Measurements from ENCODE around the gene TRIM14. TPM values are rescaled to one million over a fixed set of nuclear protein-coding genes. Genes with fewer than 3 reads are reported as not detected.
"Not testable (repeated sequence)": the region's sequence is repeated elsewhere in the genome, so short reads cannot be mapped to it uniquely, and the experiment has no call there.

TRIM14 gene
- polyA plus RNA-seq, 4 donors = 2.7 to 6.7 (median 5.6) TPM

- DNase-seq (ENCODE audit: low read depth in 4 of 4, low spot score in 3 of 4) = no peak
These were observed 98.4 kb downstream of the TRIM14 start for GRCh38 chr9:98020476-98021145.

DNA sequence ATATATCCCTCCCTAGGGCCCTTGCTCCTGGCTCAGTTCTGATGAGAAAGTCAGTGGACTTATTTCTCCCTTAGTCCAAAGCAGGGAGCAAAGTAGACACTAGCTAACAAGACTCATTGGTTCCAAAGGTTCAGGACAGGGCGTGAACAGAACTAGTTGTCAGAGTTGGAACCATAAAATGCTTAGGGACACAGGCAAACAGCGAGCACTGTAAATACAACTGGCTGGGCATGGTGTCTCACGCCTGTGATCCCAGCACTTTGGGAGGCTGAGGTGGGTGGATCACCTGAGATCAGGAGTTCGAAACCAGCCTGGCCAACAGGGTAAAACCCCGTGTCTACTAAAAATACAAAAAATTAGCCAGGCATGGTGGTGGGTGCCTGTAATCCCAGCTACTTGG lies 99.2 kb downstream of the TRIM14 start:
- DNase-seq (ENCODE audit: low read depth in 4 of 4, low spot score in 3 of 4) = not testable (repeated sequence)

Other genes with a start within 250 kb of the TRIM14 start
- gene TRMO, start 196.7 kb downstream of the TRIM14 start, polyA plus RNA-seq (ENCODE audit: insufficient read length in 4 of 4) = 10 to 100 TPM; 12.7 to 24.7 (median 19.7) TPM
- 10 to 100 TPM in 1 of 4 donors, 1 to 10 TPM in 3; 2.3 to 33.1 (median 2.9) TPM for gene HEMGN, start 181.1 kb downstream of the TRIM14 start, polyA plus RNA-seq (ENCODE audit: insufficient read length in 4 of 4)
- gene ANP32B, start 135.9 kb downstream of the TRIM14 start, polyA plus RNA-seq (ENCODE audit: insufficient read length in 4 of 4) = 100 to 1,000 TPM; 214 to 284 (median 242) TPM
- 10 to 100 TPM; 36.8 to 40.4 (median 39.0) TPM for gene NANS, start 62.5 kb downstream of the TRIM14 start, polyA plus RNA-seq (ENCODE audit: insufficient read length in 4 of 4)
- gene CORO2A, start 73.4 kb upstream of the TRIM14 start, polyA plus RNA-seq (ENCODE audit: insufficient read length in 4 of 4) = 1 to 10 TPM in 3 of 4 donors, under 1 TPM in 1; 0.23 to 3.3 (median 2.5) TPM
- 1 to 10 TPM; 1.6 to 5.2 (median 3.1) TPM for gene TBC1D2, start 136.4 kb upstream of the TRIM14 start, polyA plus RNA-seq (ENCODE audit: insufficient read length in 4 of 4)